Natural killer cell (primary cell): ENCODE measurements around the gene KIRREL3. TPM values are rescaled to one million over a fixed set of nuclear protein-coding genes. Genes with fewer than 3 reads are reported as not detected.

Experiments used
- ATAC-seq, 3 donors: fragments of 150-1000 bp in 2 of 3; fragments of 200-7000 bp in 1 of 3; cut with Tn5 transposase; 1 replicate in 1 of 3; 2 replicates in 2 of 3; pipeline ENCODE4 v1.10.0; 2021; ENCODE audit warnings: mild to moderate bottlenecking in 2 of 3, moderate library complexity in 2 of 3
- DNase-seq, 2 donors: peaks; one replicate each; pipeline versions ENCODE4 v3.0.0 to v3.0.0-alpha.2; 2013 to 2021; ENCODE audit warnings: mixed read lengths in 1 of 2
- H3K27ac ChIP-seq: one replicate; pipeline ENCODE4 v1.5.1; 2013; ENCODE audit warnings: mild to moderate bottlenecking, low read length
- H3K27me3 ChIP-seq: one replicate; pipeline ENCODE4 v1.6.1; 2013; ENCODE audit warnings: low read length; ENCODE audit not compliant: control insufficient read depth, insufficient read depth
- H3K36me3 ChIP-seq: one replicate; pipeline ENCODE4 v1.6.1; 2013; ENCODE audit warnings: low read length; ENCODE audit not compliant: control insufficient read depth, insufficient read depth
- H3K4me1 ChIP-seq: one replicate; pipeline ENCODE4 v1.6.1; 2013; ENCODE audit warnings: low read length; ENCODE audit not compliant: control insufficient read depth, insufficient read depth
- H3K4me3 ChIP-seq: one replicate; pipeline ENCODE4 v1.5.1; 2013; ENCODE audit warnings: low read length
- H3K9me3 ChIP-seq: one replicate; pipeline ENCODE4 v1.6.1; 2013; ENCODE audit warnings: low read length; ENCODE audit not compliant: control insufficient read depth, insufficient read depth
- H3K27ac Mint-ChIP-seq, 2 donors: one replicate each; pipeline ENCODE4 v1.8.0; 2022; ENCODE audit warnings: mild to moderate bottlenecking in 2 of 2, mixed read lengths in 2 of 2, moderate library complexity in 1 of 2
- H3K27me3 Mint-ChIP-seq, 2 donors: one replicate each; pipeline ENCODE4 v1.8.0; 2022; ENCODE audit warnings: low read depth in 2 of 2, mixed read lengths in 2 of 2
- H3K36me3 Mint-ChIP-seq: one replicate; pipeline ENCODE4 v1.8.0; 2022; ENCODE audit warnings: mixed read lengths
- H3K4me1 Mint-ChIP-seq, 2 donors: one replicate each; pipeline ENCODE4 v1.8.0; 2022; ENCODE audit warnings: mixed read lengths in 2 of 2
- H3K4me3 Mint-ChIP-seq: one replicate; pipeline ENCODE4 v1.8.0; 2022; ENCODE audit warnings: mild to moderate bottlenecking, moderate library complexity, mixed read lengths
- H3K9me3 Mint-ChIP-seq, 2 donors: one replicate each; pipeline ENCODE4 v1.8.0; 2022; ENCODE audit warnings: mixed read lengths in 2 of 2
- CTCF ChIP-seq: fragments of 200-600 bp; IDR thresholded peaks from one replicate; pipeline ENCODE4 v1.8.0; 2022; ENCODE audit warnings: antibody characterized with exemption
- WGBS: methylation state at CpG from one replicate; pipeline ENCODE4 v1.1.7; 2013; ENCODE audit warnings: missing lambda C conversion rate; ENCODE audit not compliant: insufficient coverage; 5-methylcytosine and 5-hydroxymethylcytosine counted together
- intact Hi-C: fragments of 100-400 bp; cut with micrococcal nuclease; formaldehyde crosslinking; loops from one replicate; pipeline ENCODE4 v1.14.2; 2022
- total RNA-seq, 4 donors: library from RNA; stranded (reverse); fragments of 120-200 nt in 1 of 4; gene quantifications; one replicate each; pipeline versions ENCODE4 v1.2.3 to v1.2.4, GENCODE V29; 2013 to 2022

Gene KIRREL3
- total RNA-seq, 3 donors from 2014 or later (not counting 1 experiment from before 2014, with no cell fraction given): not detected

GRCh38 chr11:126462422-126462821 lies 538.1 kb downstream of the KIRREL3 start:
- WGBS: over 99% methylated on average over 7 of the region's 7 CpGs

GRCh38 chr11:126461996-126462395 lies 538.6 kb downstream of the KIRREL3 start:
- no peaks in the 10 kb centered on the region for H3K9me3 Mint-ChIP-seq
- no peak overlapping the region for H3K4me3 Mint-ChIP-seq
- no peak overlapping the region for H3K4me3 ChIP-seq
- H3K27me3 Mint-ChIP-seq: no peaks in the 10 kb centered on the region
- H3K9me3 ChIP-seq: no peaks in the 10 kb centered on the region
- 96% methylated on average over 6 of the region's 6 CpGs for WGBS
- no peak overlapping the region for H3K27ac Mint-ChIP-seq
- H3K4me1 Mint-ChIP-seq: peaks cover 27% of the 10 kb centered on the region in 2 donors
- intact Hi-C loops: no loop called here
- ATAC-seq: no peak
- no peaks in the 10 kb centered on the region for H3K36me3 Mint-ChIP-seq
- no peaks in the 10 kb centered on the region for H3K36me3 ChIP-seq
- TF ChIP-seq CTCF: no peak
- no peak for DNase-seq
- H3K27me3 ChIP-seq: no peaks in the 10 kb centered on the region
- no peak overlapping the region for H3K27ac ChIP-seq
- H3K4me1 ChIP-seq: peaks cover 27% of the 10 kb centered on the region

More at GRCh38 chr11:126462422-126462821, 538.1 kb downstream of the KIRREL3 start:
- H3K4me3 Mint-ChIP-seq: no peak overlapping the region
- no peaks in the 10 kb centered on the region for H3K9me3 ChIP-seq
- TF ChIP-seq CTCF: no peak
- no peaks in the 10 kb centered on the region for H3K36me3 Mint-ChIP-seq
- no peaks in the 10 kb centered on the region for H3K9me3 Mint-ChIP-seq
- no peaks in the 10 kb centered on the region for H3K36me3 ChIP-seq
- H3K4me3 ChIP-seq: no peak overlapping the region
- H3K4me1 ChIP-seq: peaks cover 31% of the 10 kb centered on the region
- H3K4me1 Mint-ChIP-seq: peaks cover 27% of the 10 kb centered on the region in 2 donors
- ATAC-seq: no peak
- intact Hi-C loops: no loop called here
- H3K27me3 ChIP-seq: no peaks in the 10 kb centered on the region
- H3K27ac Mint-ChIP-seq: no peak overlapping the region
- no peak overlapping the region for H3K27ac ChIP-seq
- H3K27me3 Mint-ChIP-seq: no peaks in the 10 kb centered on the region
- DNase-seq: no peak

GRCh38 chr11:126461096-126461440 lies 539.5 kb downstream of the KIRREL3 start:
- Mint-ChIP-seq H3K4me1 (peaks cover 20% of the 10 kb centered on the region in 2 donors), H3K4me3 (no peak overlapping the region), H3K9me3 (no peaks in the 10 kb centered on the region), H3K27ac (no peak overlapping the region), H3K27me3 (no peaks in the 10 kb centered on the region), H3K36me3 (no peaks in the 10 kb centered on the region)
- Histone ChIP-seq H3K9me3 (no peaks in the 10 kb centered on the region), H3K27me3 (no peaks in the 10 kb centered on the region), H3K4me3 (no peak overlapping the region), H3K27ac (no peak overlapping the region), H3K4me1 (peaks cover 18% of the 10 kb centered on the region), H3K36me3 (no peaks in the 10 kb centered on the region)
- intact Hi-C loops: no loop called here
- WGBS: 88% methylated on average over 8 of the region's 8 CpGs
- no peak for TF ChIP-seq CTCF
- DNase-seq (no peak), ATAC-seq (no peak)

- Mint-ChIP-seq H3K9me3 (no peaks in the 10 kb centered on the region), H3K27me3 (no peaks in the 10 kb centered on the region), H3K27ac (no peak overlapping the region), H3K4me3 (no peak overlapping the region), H3K4me1 (peaks cover 15% of the 10 kb centered on the region in 2 donors), H3K36me3 (no peaks in the 10 kb centered on the region)
- 73% methylated on average over 15 of the region's 15 CpGs for WGBS
- no peak for ATAC-seq
- intact Hi-C loops: no loop called here
- no peak overlapping the region for H3K27ac ChIP-seq
- no peak for DNase-seq
- H3K9me3 ChIP-seq: no peaks in the 10 kb centered on the region
- H3K4me1 ChIP-seq: peaks cover 13% of the 10 kb centered on the region
- no peaks in the 10 kb centered on the region for H3K36me3 ChIP-seq
- no peak for TF ChIP-seq CTCF
- no peak overlapping the region for H3K4me3 ChIP-seq
- no peaks in the 10 kb centered on the region for H3K27me3 ChIP-seq
Observed at GRCh38 chr11:126460417-126461095, 540.0 kb downstream of the KIRREL3 start.
